HG03354 (cell line): ENCODE data around the gene POLR3GL.

Experiments used
- ATAC-seq: cut with Tn5 transposase; IDR thresholded peaks from one replicate; pipeline ENCODE4 v1.9.1; 2021; ENCODE audit warnings: mild to moderate bottlenecking; ENCODE audit not compliant: unreplicated experiment, poor library complexity, severe bottlenecking

Gene POLR3GL

DNA sequence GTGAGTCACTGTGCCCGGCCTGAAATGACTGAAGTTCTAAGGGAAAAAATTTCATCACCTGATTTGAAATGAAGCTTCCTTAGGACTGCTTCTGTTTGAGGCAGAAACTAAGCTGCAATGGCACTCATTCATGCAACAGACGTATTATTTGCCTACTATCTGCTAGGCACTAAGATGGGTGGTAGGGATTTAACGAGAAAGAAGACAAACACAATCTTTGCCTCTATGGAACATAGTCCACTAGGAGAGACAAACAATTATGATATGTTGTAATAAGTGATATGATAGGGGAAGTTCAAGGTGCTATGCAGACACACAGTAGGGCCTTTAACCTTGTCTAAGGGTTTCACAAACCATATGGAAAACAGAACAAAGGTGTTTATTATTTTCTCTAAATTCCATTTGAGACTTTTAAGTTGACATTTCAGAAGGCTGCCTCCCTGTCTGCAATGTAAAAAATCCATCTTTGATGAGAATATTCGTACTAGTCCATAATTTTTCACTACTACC is 18.0 kb upstream of the POLR3GL start:
- no peak for ATAC-seq

GRCh38 chr1:145947551-145947950 is 16.9 kb upstream of the POLR3GL start:
- ATAC-seq, result no peak

DNA sequence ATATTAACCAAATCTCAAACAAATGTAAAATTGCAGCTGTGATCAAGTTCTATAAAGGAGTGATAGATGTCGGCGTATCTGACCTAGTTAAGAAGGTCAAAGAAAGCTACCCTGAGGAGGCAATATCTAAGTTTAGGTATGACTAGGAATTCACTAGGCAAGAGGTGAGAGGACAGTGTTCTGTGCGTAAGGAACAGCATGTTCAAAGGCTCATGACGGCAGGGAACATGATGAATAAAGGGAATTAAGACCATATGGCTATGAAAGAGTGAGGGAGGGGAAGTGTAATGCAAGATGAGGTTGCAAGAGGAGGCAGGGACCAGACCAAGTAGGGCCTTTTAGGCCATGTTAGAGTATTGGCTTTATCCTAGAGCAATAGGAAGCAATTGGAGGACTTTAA is 15.3 kb upstream of the POLR3GL start:
- ATAC-seq, result no peak

DNA sequence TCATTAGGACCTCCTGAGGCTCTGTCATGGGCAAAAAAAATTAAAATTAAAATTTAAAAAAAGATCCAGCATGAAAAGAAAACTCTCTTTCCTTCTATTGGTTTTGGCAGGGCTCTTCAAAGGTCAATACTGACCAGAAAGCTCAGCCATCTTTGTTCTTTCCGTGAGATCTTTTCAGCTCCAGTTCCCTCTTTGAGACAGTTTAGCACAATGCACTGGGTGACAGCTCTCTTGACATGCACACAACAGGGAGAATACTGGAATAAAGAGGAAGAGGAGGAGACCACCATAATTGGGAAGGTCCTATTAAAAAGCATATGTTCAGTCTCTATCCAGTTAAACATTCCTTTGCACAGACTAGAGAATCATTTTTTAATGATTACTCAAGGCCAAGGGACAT is 13.0 kb upstream of the POLR3GL start:
- ATAC-seq, result no peak

GRCh38 chr1:145952903-145953302 is 11.6 kb upstream of the POLR3GL start:
- no peak for ATAC-seq

- ATAC-seq, result no peak
Observed at GRCh38 chr1:145953861-145954260, 10.6 kb upstream of the POLR3GL start.

DNA sequence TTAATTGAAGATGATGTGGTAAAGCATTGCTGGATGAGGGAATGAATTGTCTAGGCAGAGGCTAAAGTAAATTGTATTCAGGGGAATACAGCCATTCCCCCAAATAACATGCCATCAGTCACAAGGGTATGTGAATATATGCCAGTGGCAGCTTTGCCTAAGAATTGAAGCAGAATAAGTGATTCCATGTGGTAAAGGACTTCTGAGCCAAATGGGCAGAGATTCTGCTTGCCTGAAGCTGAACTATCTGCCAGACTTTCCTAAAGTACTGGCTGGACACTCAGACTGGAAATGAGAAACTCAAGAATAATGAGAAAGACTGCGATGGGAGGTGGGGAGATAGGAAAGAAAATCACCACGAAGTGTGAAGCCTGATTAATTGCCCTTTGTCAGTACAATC is 9.1 kb upstream of the POLR3GL start:
- ATAC-seq, result no peak

GRCh38 chr1:145956361-145956760 is 8.1 kb upstream of the POLR3GL start:
- ATAC-seq, result no peak

DNA sequence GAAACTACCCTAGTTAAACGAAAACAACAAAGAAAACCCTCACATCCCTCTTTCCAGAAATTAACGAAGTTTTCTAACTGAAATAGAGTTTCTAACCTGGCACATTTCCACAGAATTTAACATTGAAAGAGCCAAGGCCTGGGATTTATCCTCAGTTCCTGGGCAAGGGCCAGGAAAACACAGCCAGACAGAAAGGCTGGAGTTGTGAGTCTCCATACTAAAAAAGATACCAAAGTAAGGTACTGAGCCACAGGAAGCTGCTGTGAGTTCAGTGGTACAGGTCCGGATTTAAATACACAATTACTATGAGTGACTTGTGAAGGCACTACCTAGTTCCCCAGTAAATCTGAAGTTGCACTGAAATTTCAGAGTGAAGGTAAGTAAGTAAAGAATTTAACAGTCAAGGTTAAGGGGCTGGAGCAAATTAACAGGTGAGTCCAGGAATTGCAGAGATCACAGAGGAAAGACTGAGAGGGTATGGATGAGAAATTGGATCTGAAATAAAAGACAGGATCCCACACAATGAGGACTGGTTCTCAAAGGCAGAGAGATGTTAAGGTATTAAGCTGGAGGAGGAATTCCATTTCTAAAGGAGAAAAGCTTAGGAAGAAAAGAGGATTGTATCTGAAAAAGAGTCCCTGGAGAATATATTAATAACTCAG is 7.6 kb upstream of the POLR3GL start:
- ATAC-seq, result no peak

GRCh38 chr1:145957443-145958319 is 6.8 kb upstream of the POLR3GL start, which contains the start of gene LIX1L:
Gene LIX1L, minus strand, starts transcription at chr1:145958017. Its CDS starts 90 bp downstream, at chr1:145957927.
- peak; percentile 88 for ATAC-seq

DNA sequence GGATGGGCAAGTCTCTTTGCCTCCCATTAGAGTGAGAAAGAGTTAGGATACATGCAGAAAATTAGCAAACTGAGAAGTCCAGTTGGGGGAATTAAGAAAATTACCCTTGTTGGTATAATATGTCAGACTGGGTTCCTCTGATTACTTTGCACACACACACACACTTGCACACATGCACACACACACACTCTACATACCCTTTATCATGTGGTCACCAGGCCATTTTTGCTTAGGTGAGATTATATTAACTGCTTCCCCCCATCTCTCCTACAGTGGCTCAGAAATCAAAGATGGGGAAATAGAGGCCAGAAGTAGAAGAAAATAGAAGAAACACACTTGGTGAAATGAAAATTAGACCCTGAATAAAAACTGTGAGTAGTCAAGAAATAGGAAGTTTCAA is 5.8 kb upstream of the POLR3GL start:
- no peak for ATAC-seq

- ATAC-seq, result no peak
Observed at GRCh38 chr1:145959333-145959732, 5.2 kb upstream of the POLR3GL start.

GRCh38 chr1:145959957-145960467 is 4.5 kb upstream of the POLR3GL start:
- no peak for ATAC-seq

- no peak for ATAC-seq
Observed at GRCh38 chr1:145960468-145961108, 3.9 kb upstream of the POLR3GL start.

GRCh38 chr1:145961109-145961424 is 3.4 kb upstream of the POLR3GL start:
- no peak for ATAC-seq

- ATAC-seq, result no peak
Observed at GRCh38 chr1:145961425-145962156, 2.9 kb upstream of the POLR3GL start.

DNA sequence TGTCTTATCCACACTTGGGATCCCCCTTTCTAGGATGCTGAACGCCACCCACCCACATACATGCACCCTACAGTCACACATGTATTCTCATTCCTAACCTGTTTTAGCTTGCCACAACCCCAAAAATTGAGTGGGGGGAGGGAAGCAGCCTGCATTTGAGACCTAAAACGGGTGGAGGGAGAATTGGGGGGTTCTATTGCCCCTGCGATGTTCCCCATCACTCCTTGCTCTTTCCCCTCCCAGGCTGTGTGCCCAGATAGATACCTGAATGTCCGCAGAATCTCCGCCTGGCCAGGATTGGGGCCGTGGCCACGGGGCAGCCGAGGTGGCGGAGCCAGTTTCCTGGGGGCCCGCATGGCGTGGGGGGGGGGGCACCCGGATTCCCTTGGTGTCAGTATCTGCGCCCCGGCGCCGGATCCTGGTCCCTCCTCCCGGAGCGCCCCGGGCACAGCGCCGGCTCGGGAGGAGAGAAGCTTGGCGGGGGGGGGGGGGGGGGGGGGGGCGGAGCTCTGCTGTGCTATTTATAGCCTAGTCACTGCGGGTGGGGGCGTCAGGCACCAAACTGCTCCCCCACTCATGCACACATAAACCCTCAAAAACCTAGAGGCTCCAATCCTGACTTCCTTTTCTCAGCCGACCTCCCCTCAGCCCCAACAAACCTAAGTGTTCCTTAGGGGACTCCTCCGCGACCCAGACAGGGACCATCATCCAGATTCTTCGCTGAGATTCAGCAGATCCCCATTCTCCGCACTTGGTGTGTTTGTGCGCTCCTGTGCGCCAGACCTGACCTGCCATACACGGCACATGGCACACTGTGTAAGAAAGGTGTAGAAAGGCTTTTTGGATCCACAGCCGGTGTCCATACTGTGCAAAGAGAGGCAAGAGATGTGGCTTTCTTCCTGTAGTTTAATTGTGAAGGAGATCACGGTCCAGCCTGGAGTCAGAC is 2.1 kb upstream of the POLR3GL start:
- ATAC-seq, result no peak

- no peak for ATAC-seq
Observed at GRCh38 chr1:145963265-145964019, 1.0 kb upstream of the POLR3GL start.
